ENCODE results near the gene LMO2.

Gene LMO2

GRCh38 chr11:33887886-33888285 lies 4.0 kb downstream of the LMO2 start:
- no peak for DNase-seq (ENCODE audit: low read depth in 3 of 3)

GRCh38 chr11:33885338-33886005 lies 6.4 kb downstream of the LMO2 start:
- no peak for DNase-seq (ENCODE audit: low read depth in 3 of 3)

GRCh38 chr11:33884601-33885000 lies 7.3 kb downstream of the LMO2 start:
- DNase-seq (ENCODE audit: low read depth in 3 of 3) = no peak

- no peak for DNase-seq (ENCODE audit: low read depth in 3 of 3)
These were observed 7.8 kb downstream of the LMO2 start for GRCh38 chr11:33884035-33884434.

GRCh38 chr11:33881651-33882503 lies 10.0 kb downstream of the LMO2 start:
- DNase-seq (ENCODE audit: low read depth in 3 of 3) = no peak

- no peak for DNase-seq (ENCODE audit: low read depth in 3 of 3)
These were observed 10.9 kb downstream of the LMO2 start for GRCh38 chr11:33880979-33881378.

- DNase-seq (ENCODE audit: low read depth in 3 of 3) = no peak
These were observed 12.5 kb downstream of the LMO2 start for GRCh38 chr11:33879375-33879774.

- DNase-seq (ENCODE audit: low read depth in 3 of 3) = no peak
These were observed 14.8 kb downstream of the LMO2 start for GRCh38 chr11:33877038-33877437.

GRCh38 chr11:33875621-33876294 lies 16.1 kb downstream of the LMO2 start:
- no peak for DNase-seq (ENCODE audit: low read depth in 3 of 3)

- no peak for DNase-seq (ENCODE audit: low read depth in 3 of 3)
These were observed 16.9 kb downstream of the LMO2 start for GRCh38 chr11:33874910-33875490.

- no peak for DNase-seq (ENCODE audit: low read depth in 3 of 3)
These were observed 17.4 kb downstream of the LMO2 start for GRCh38 chr11:33874433-33874832.

GRCh38 chr11:33869481-33870422 lies 22.1 kb downstream of the LMO2 start:
- no peak for DNase-seq (ENCODE audit: low read depth in 3 of 3)

- no peak for DNase-seq (ENCODE audit: low read depth in 3 of 3)
These were observed 23.0 kb downstream of the LMO2 start for GRCh38 chr11:33868647-33869461.

- no peak for DNase-seq (ENCODE audit: low read depth in 3 of 3)
These were observed 23.8 kb downstream of the LMO2 start for GRCh38 chr11:33867996-33868646.

- no peak for DNase-seq (ENCODE audit: low read depth in 3 of 3)
These were observed 24.3 kb downstream of the LMO2 start for GRCh38 chr11:33867561-33867960.

- no peak for DNase-seq (ENCODE audit: low read depth in 3 of 3)
These were observed 24.9 kb downstream of the LMO2 start for GRCh38 chr11:33866936-33867335.

- DNase-seq (ENCODE audit: low read depth in 3 of 3) = no peak
These were observed 27.4 kb downstream of the LMO2 start for GRCh38 chr11:33864479-33864878.

- DNase-seq (ENCODE audit: low read depth in 3 of 3) = no peak
These were observed 28.3 kb downstream of the LMO2 start for GRCh38 chr11:33863418-33864172.
